ENCODE results near the gene TCP10L. TPM values are rescaled to one million over a fixed set of nuclear protein-coding genes. Genes with fewer than 3 reads are reported as not detected.

TCP10L gene
- total RNA-seq, 1 donor from 2014 or later: 1.1 TPM

DNA sequence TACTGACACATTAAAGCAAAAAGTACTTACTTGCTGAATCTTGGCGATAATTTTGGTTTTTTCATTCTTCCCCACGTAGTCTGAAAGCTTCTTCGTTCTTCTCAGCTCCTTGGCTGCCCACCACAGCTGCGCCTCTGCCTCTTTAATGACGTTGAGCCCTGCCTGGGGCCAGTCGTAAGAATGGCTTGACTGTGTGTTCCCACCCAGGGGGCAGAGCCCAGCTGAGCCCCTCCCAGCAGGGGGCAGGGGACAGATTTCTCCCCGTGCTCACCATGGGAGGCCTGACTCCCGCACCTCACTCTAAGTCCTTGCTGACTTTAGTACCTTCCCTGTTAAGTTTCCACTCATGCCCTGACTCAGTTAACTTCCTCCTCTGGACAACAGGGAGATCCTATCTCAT lies 17.8 kb upstream of the TCP10L start:
- Histone ChIP-seq H3K27me3 (ENCODE audit: control insufficient read depth, insufficient read depth, low read length) (no peaks in the 10 kb centered on the region), H3K36me3 (ENCODE audit: control insufficient read depth, insufficient read depth, low read length) (peaks cover 6% of the 10 kb centered on the region), H3K4me3 (ENCODE audit: low read depth, low read length) (no peak overlapping the region)
- DNase-seq (ENCODE audit: low read depth): no peak
- TF ChIP-seq, protein P1, sequence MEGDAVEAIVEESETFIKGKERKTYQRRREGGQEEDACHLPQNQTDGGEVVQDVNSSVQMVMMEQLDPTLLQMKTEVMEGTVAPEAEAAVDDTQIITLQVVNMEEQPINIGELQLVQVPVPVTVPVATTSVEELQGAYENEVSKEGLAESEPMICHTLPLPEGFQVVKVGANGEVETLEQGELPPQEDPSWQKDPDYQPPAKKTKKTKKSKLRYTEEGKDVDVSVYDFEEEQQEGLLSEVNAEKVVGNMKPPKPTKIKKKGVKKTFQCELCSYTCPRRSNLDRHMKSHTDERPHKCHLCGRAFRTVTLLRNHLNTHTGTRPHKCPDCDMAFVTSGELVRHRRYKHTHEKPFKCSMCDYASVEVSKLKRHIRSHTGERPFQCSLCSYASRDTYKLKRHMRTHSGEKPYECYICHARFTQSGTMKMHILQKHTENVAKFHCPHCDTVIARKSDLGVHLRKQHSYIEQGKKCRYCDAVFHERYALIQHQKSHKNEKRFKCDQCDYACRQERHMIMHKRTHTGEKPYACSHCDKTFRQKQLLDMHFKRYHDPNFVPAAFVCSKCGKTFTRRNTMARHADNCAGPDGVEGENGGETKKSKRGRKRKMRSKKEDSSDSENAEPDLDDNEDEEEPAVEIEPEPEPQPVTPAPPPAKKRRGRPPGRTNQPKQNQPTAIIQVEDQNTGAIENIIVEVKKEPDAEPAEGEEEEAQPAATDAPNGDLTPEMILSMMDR (IDR thresholded peaks at IDR 0.05; ENCODE audit: insufficient read depth, low read length, poor library complexity, severe bottlenecking): no peak

GRCh38 chr21:32602099-32602498 lies 16.8 kb upstream of the TCP10L start:
- H3K27me3 ChIP-seq (ENCODE audit: control insufficient read depth, insufficient read depth, low read length): no peaks in the 10 kb centered on the region
- TF ChIP-seq, protein P1 (IDR thresholded peaks at IDR 0.05; ENCODE audit: insufficient read depth, low read length, poor library complexity, severe bottlenecking): no peak
- H3K36me3 ChIP-seq (ENCODE audit: control insufficient read depth, insufficient read depth, low read length): peaks cover 4% of the 10 kb centered on the region
- H3K4me3 ChIP-seq (ENCODE audit: low read depth, low read length): no peak overlapping the region
- DNase-seq (ENCODE audit: low read depth): no peak

- Histone ChIP-seq H3K27me3 (ENCODE audit: control insufficient read depth, insufficient read depth, low read length) (no peaks in the 10 kb centered on the region), H3K4me3 (ENCODE audit: low read depth, low read length) (no peak overlapping the region), H3K36me3 (ENCODE audit: control insufficient read depth, insufficient read depth, low read length) (peaks cover 3% of the 10 kb centered on the region)
- TF ChIP-seq, protein P1 (IDR thresholded peaks at IDR 0.05; ENCODE audit: insufficient read depth, low read length, poor library complexity, severe bottlenecking): no peak
- DNase-seq (ENCODE audit: low read depth): no peak
Observed at GRCh38 chr21:32599526-32599925, 14.2 kb upstream of the TCP10L start.

DNA sequence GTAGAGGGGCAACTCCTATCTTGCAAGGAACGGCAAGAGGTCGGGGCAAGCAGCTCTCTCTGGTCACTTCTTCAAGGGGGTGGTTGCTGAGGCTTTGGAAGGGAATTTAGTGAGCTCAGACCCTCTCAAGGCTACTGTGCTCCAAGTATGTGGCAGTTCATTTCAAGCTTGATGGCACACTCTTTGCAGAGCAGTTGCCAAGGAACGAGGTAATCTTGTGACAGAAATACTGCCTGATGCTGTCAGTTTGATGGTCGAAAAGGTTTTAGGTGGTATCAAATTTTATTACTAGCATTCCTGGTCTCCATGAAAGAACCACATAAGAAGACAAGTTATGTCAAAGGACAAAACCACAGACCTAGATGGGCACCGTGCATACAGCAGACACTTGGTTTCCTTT lies 13.8 kb upstream of the TCP10L start:
- DNase-seq (ENCODE audit: low read depth): no peak
- Histone ChIP-seq H3K27me3 (ENCODE audit: control insufficient read depth, insufficient read depth, low read length) (no peaks in the 10 kb centered on the region), H3K36me3 (ENCODE audit: control insufficient read depth, insufficient read depth, low read length) (peaks cover 3% of the 10 kb centered on the region), H3K4me3 (ENCODE audit: low read depth, low read length) (no peak overlapping the region)
- TF ChIP-seq, protein P1 (IDR thresholded peaks at IDR 0.05; ENCODE audit: insufficient read depth, low read length, poor library complexity, severe bottlenecking): no peak

DNA sequence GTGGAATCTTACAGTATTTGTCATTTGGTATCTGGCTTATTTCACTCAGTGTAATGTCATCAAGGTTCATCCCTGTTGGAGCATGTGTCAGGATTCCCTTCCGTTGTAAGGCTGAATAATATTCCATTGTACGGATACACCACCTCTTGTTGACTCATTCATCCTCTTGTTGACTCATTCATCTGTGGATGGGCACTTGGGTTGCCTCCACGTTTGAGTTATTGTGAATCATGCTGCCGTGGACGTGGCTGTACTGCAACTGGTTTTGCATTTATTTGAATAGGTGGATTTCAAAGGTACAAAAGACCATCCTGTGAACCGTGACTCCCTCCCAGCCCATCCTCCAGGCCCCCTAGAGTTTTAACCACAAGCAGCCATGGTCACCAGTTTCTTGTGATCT lies 11.9 kb upstream of the TCP10L start:
- peak; percentile 83 for DNase-seq (ENCODE audit: low read depth)
- Histone ChIP-seq H3K4me3 (ENCODE audit: low read depth, low read length) (no peak overlapping the region), H3K36me3 (ENCODE audit: control insufficient read depth, insufficient read depth, low read length) (no peaks in the 10 kb centered on the region), H3K27me3 (ENCODE audit: control insufficient read depth, insufficient read depth, low read length) (no peaks in the 10 kb centered on the region)
- TF ChIP-seq, protein P1 (IDR thresholded peaks at IDR 0.05; ENCODE audit: insufficient read depth, low read length, poor library complexity, severe bottlenecking): no peak

DNA sequence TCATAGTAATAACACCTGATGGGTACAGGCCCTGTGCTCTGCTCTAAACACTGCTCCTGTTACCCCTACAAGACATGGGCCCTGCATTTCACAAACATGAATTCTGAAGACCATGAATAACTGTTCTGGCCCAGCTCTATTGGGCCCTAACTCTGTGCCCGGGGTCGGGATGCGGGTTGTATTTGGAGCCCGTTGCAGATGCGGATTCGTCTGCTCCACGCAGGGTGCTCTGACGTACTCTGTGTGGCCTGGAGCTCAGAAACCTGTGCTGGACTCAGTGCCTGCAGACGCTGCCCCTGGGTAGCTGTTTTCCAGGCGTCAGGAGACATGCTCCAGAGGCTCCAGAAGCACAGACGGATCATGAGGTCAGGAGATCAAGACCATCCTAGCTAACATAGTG lies 10.1 kb upstream of the TCP10L start:
- Histone ChIP-seq H3K4me3 (ENCODE audit: low read depth, low read length) (no peak overlapping the region), H3K36me3 (ENCODE audit: control insufficient read depth, insufficient read depth, low read length) (no peaks in the 10 kb centered on the region), H3K27me3 (ENCODE audit: control insufficient read depth, insufficient read depth, low read length) (no peaks in the 10 kb centered on the region)
- no peak for DNase-seq (ENCODE audit: low read depth)
- TF ChIP-seq, protein P1 (IDR thresholded peaks at IDR 0.05; ENCODE audit: insufficient read depth, low read length, poor library complexity, severe bottlenecking): no peak
